ENCODE measurements around the gene ABTB1. TPM values are rescaled to one million over a fixed set of nuclear protein-coding genes. Genes with fewer than 3 reads are reported as not detected.

The ABTB1 gene
- total RNA-seq: 10 to 100 TPM; 21.7 to 23.1 TPM
- polyA plus RNA-seq: 64.0 TPM

GRCh38 chr3:127672429-127673190 is at the start of gene ABTB1:
Gene ABTB1, plus strand, starts transcription at chr3:127672952. Its CDS starts 74 bp downstream, at chr3:127673026.
- H3K9me3 ChIP-seq (ENCODE audit: low read length): no peaks in the 10 kb centered on the region
- DNase-seq: peak; percentile 78 to 91 (median 83)
- H3K4me1 ChIP-seq (ENCODE audit: insufficient read depth, low read length): peaks cover 16% of the 10 kb centered on the region
- H3K4me3 ChIP-seq (ENCODE audit: low read length): peak within 1 kb of the TSS; percentile 83
- H3K4me1 Mint-ChIP-seq: peaks cover 26 to 42% (median 27%) of the 10 kb centered on the region in 3 donors
- H3K27ac ChIP-seq (ENCODE audit: low read depth, low read length): peak within 1 kb of the TSS; percentile 83
- H3K27me3 ChIP-seq (ENCODE audit: insufficient read depth, low read length, poor library complexity, severe bottlenecking): no peaks in the 10 kb centered on the region
- no peaks in the 10 kb centered on the region for H3K36me3 ChIP-seq (ENCODE audit: insufficient read depth, low read length)
- peaks cover 0 to 2% of the 10 kb centered on the region in 2 donors for H3K27me3 Mint-ChIP-seq
- ChIA-PET CTCF (interaction anchor here (0.9 to 2.0 kb wide), 4 partner anchors 10 to 97 kb away, joined by 3 to 5 read pairs (median 4); no protein-coding TSS in a partner anchor), POLR2A (interaction anchor here (0.6 to 1.6 kb wide), 5 partner anchors 35 to 1198 kb away, joined by 3 to 13 read pairs (median 3); partner anchors contain the start of genes MCM2 and TPRA1)
- H3K36me3 Mint-ChIP-seq: peaks cover 0 to 34% (median 6%) of the 10 kb centered on the region in 3 donors
- H3K9me3 Mint-ChIP-seq: no peaks in the 10 kb centered on the region
- H3K27ac Mint-ChIP-seq: peak within 1 kb of the TSS; percentile 93 to 98 (median 96)
- peak within 1 kb of the TSS; percentile 88 to 96 (median 91) for H3K4me3 Mint-ChIP-seq

DNA sequence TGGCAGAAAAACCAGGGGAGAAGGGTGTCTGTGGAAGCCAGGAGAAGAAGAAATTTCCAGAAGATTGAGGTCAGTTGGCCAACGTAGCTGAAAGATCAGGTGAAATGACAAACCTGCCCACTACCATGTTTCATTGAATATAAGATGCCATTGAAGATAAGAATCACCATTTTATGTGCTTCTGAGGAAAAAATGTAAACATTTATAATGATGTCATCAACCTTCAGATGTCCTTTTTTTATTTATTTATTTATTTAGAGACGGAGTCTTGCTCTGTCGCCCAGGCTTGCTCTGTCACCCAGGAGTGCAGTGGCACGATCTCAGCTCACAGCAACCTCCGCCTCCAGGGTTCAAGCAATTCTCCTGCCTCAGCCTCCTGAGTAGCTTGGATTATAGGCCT is 48.7 kb upstream of the ABTB1 start:
- Histone ChIP-seq H3K27ac (ENCODE audit: low read depth, low read length) (no peak overlapping the region), H3K4me1 (ENCODE audit: insufficient read depth, low read length) (no peaks in the 10 kb centered on the region), H3K9me3 (ENCODE audit: low read length) (no peaks in the 10 kb centered on the region), H3K36me3 (ENCODE audit: insufficient read depth, low read length) (no peaks in the 10 kb centered on the region), H3K27me3 (ENCODE audit: insufficient read depth, low read length, poor library complexity, severe bottlenecking) (peaks cover 4% of the 10 kb centered on the region), H3K4me3 (ENCODE audit: low read length) (no peak overlapping the region)
- no peak overlapping the region for H3K27ac Mint-ChIP-seq
- H3K27me3 Mint-ChIP-seq: peaks cover 3% of the 10 kb centered on the region in 2 donors
- no peak for DNase-seq
- H3K4me3 Mint-ChIP-seq: no peak overlapping the region
- ChIA-PET POLR2A (interaction anchor here (0.6 to 0.7 kb wide), 2 partner anchors 54 to 448 kb away, joined by 3 to 4 read pairs; no protein-coding TSS in a partner anchor), CTCF (no interaction called here)
- peaks cover 0 to 25% (median 6%) of the 10 kb centered on the region in 3 donors for H3K36me3 Mint-ChIP-seq
- peaks cover 25 to 32% (median 31%) of the 10 kb centered on the region in 3 donors for H3K4me1 Mint-ChIP-seq
- no peaks in the 10 kb centered on the region for H3K9me3 Mint-ChIP-seq

- Mint-ChIP-seq H3K27ac (peak overlapping the region in 4 of 8 donors; percentile 8 to 82 (median 50)), H3K4me1 (peaks cover 38 to 46% (median 45%) of the 10 kb centered on the region in 3 donors), H3K9me3 (no peaks in the 10 kb centered on the region), H3K27me3 (peaks cover 12% of the 10 kb centered on the region in 2 donors), H3K4me3 (peak overlapping the region in 2 of 7 donors; percentile 37 to 46), H3K36me3 (peaks cover 0 to 17% (median 1%) of the 10 kb centered on the region in 3 donors)
- H3K27me3 ChIP-seq (ENCODE audit: insufficient read depth, low read length, poor library complexity, severe bottlenecking): peaks cover 8% of the 10 kb centered on the region
- no peaks in the 10 kb centered on the region for H3K9me3 ChIP-seq (ENCODE audit: low read length)
- peaks cover 13% of the 10 kb centered on the region for H3K4me1 ChIP-seq (ENCODE audit: insufficient read depth, low read length)
- H3K4me3 ChIP-seq (ENCODE audit: low read length): no peak overlapping the region
- H3K36me3 ChIP-seq (ENCODE audit: insufficient read depth, low read length): no peaks in the 10 kb centered on the region
- ChIA-PET CTCF (interaction anchor here (1.2 kb wide), 1 partner anchor 28 kb away, joined by 3 read pairs; no protein-coding TSS in a partner anchor), POLR2A (no interaction called here)
- DNase-seq: no peak
- H3K27ac ChIP-seq (ENCODE audit: low read depth, low read length): no peak overlapping the region
Observed at GRCh38 chr3:127625821-127626220, 46.9 kb upstream of the ABTB1 start.

DNA sequence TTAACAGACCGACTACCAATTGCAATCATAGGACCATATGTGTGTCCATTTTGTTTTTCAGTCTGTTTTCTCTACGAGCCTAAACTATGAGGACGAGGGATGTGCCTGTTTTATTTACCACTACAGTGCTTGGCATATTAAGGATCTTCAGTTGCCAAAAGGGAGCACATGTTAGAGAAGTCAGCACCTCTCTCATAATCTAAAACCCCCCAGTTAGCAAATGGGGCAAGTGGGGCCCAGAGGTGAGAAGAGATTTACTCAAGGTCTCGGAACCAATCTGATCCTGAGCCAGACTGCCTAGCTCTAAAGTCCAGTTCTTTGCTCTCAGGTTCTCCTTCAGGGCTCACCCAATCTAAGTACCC is 44.3 kb upstream of the ABTB1 start:
- POLR2A ChIA-PET: no interaction called here

DNA sequence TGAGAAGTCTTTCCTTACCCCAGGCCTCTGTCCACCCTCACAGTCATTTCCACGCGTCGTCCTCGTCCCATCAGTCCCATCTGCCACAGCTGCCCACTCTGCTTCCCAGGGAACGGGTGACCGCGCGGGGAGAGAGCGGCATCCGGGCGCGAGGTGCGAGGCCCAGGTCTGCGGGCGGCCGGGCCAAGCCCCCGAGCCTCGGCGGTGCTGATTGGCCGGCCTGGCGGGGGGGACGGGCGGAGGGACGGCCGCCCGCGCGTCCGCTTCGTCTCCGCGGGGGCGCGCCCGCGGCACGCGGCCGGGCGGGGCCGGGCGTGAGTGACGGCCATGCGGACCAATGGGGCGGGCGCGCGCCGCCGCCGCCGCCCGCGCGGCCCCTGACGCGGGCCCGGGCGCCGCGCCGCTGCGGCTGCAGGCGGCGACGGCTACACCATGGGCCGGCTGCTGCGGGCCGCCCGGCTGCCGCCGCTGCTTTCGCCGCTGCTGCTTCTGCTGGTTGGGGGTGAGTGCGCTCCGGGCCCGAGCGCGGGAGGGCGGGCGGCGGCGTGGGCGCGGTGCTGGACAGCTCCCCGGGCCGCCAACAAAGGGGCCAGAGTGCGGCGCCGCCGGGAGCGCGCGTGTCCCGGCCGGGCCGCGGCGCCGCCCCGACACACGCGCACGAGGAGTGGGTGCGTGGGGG is 43.8 kb upstream of the ABTB1 start, which contains the start of gene PODXL2:
Gene PODXL2 (plus strand): TSS at position 398 of the 679 bp plus-strand sequence. CDS start 35 bp downstream, at position 433.
- peak within 1 kb of the TSS; percentile 57 for H3K4me3 ChIP-seq (ENCODE audit: low read length)
- CTCF ChIA-PET: interaction anchor here (0.7 to 2.8 kb wide), 2 partner anchors 54 to 342 kb away, joined by 3 to 7 read pairs; no protein-coding TSS in a partner anchor
- peaks cover 8% of the 10 kb centered on the region for H3K27me3 ChIP-seq (ENCODE audit: insufficient read depth, low read length, poor library complexity, severe bottlenecking)
- H3K4me3 Mint-ChIP-seq: peak within 1 kb of the TSS; percentile 79 to 96 (median 89)
- H3K36me3 Mint-ChIP-seq: peaks cover 0 to 4% (median 0%) of the 10 kb centered on the region in 3 donors
- H3K9me3 Mint-ChIP-seq: no peaks in the 10 kb centered on the region
- peaks cover 42 to 53% (median 48%) of the 10 kb centered on the region in 3 donors for H3K4me1 Mint-ChIP-seq
- H3K27me3 Mint-ChIP-seq: peaks cover 16 to 29% of the 10 kb centered on the region in 2 donors
- no peak within 1 kb of the TSS for H3K27ac ChIP-seq (ENCODE audit: low read depth, low read length)
- H3K36me3 ChIP-seq (ENCODE audit: insufficient read depth, low read length): no peaks in the 10 kb centered on the region
- peaks cover 17% of the 10 kb centered on the region for H3K4me1 ChIP-seq (ENCODE audit: insufficient read depth, low read length)
- peak in 3 of 5 donors; percentile 24 to 39 (median 32) for DNase-seq
- H3K9me3 ChIP-seq (ENCODE audit: low read length): no peaks in the 10 kb centered on the region
- H3K27ac Mint-ChIP-seq: peak within 1 kb of the TSS; percentile 51 to 96 (median 82)
- POLR2A ChIA-PET: interaction anchor here (0.6 kb wide), 1 partner anchor 726 kb away, joined by 3 read pairs; no protein-coding TSS in a partner anchor

More for the DNA sequence above, 44.3 kb upstream of the ABTB1 start:
- peaks cover 16 to 25% of the 10 kb centered on the region in 2 donors for H3K27me3 Mint-ChIP-seq
- H3K36me3 Mint-ChIP-seq: peaks cover 0 to 4% (median 0%) of the 10 kb centered on the region in 3 donors
- CTCF ChIA-PET: interaction anchor here (0.7 to 2.8 kb wide), 2 partner anchors 53 to 343 kb away, joined by 3 to 7 read pairs; no protein-coding TSS in a partner anchor
- DNase-seq: no peak
- H3K4me1 Mint-ChIP-seq: peaks cover 42 to 53% (median 48%) of the 10 kb centered on the region in 3 donors
- peak overlapping the region; percentile 79 to 91 (median 86) for H3K4me3 Mint-ChIP-seq
- H3K4me1 ChIP-seq (ENCODE audit: insufficient read depth, low read length): peaks cover 17% of the 10 kb centered on the region
- no peaks in the 10 kb centered on the region for H3K9me3 ChIP-seq (ENCODE audit: low read length)
- H3K9me3 Mint-ChIP-seq: no peaks in the 10 kb centered on the region
- peaks cover 8% of the 10 kb centered on the region for H3K27me3 ChIP-seq (ENCODE audit: insufficient read depth, low read length, poor library complexity, severe bottlenecking)
- H3K36me3 ChIP-seq (ENCODE audit: insufficient read depth, low read length): no peaks in the 10 kb centered on the region
- no peak overlapping the region for H3K27ac ChIP-seq (ENCODE audit: low read depth, low read length)
- peak overlapping the region; percentile 34 to 79 (median 57) for H3K27ac Mint-ChIP-seq
- no peak overlapping the region for H3K4me3 ChIP-seq (ENCODE audit: low read length)

DNA sequence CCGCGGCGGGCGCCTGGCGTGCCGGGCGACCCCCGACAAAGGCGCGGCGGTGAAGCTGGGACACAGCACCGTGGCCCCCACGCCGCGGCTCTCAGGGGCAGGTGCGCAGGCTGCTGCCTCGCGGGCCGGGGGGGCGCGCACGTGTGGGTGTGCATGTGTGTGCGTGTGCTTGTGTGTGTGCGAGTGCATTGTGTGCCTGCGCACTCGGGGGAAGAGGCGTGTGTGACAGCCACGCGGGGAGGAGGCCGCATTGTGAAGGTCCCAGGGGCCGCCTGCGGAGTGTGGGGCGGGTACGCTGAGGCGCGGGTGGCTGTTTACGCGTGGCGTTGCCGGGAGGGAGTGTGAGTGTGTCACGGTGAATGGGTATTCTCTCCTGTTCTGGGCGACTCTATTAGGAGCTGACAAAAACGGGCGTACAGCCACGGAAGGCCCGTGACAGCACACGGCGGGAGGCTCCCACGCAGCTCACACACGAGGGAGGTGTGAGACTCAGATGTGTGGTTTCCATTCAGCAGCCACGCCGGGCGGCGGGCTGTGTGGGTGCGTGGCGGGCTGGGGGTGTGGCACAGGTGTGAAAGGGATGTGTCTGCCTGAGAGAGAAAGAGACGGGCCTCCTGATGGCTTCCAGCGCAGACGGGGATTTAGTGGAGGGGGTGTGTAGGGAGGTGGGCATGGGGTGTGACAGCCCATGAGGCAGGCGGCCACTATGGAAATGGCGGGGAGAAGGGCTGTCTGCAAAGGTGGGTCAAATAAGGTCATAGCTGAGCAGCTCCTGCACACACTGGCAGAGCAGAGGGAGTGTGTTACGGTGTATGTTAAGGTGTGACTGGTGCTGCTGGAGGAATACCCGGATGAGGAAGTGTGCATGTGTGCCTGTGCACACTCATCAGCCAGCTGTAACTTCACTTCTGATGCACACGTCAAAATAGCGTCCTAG is 43.0 kb upstream of the ABTB1 start:
- H3K4me3 ChIP-seq (ENCODE audit: low read length): peak overlapping the region; percentile 57
- peaks cover 17% of the 10 kb centered on the region for H3K4me1 ChIP-seq (ENCODE audit: insufficient read depth, low read length)
- CTCF ChIA-PET: no interaction called here
- H3K4me1 Mint-ChIP-seq: peaks cover 42 to 53% (median 48%) of the 10 kb centered on the region in 3 donors
- H3K27ac Mint-ChIP-seq: peak overlapping the region in 7 of 8 donors; percentile 78 to 96 (median 82)
- H3K9me3 ChIP-seq (ENCODE audit: low read length): no peaks in the 10 kb centered on the region
- no peaks in the 10 kb centered on the region for H3K36me3 ChIP-seq (ENCODE audit: insufficient read depth, low read length)
- peaks cover 0 to 4% (median 0%) of the 10 kb centered on the region in 3 donors for H3K36me3 Mint-ChIP-seq
- POLR2A ChIA-PET: no interaction called here
- H3K9me3 Mint-ChIP-seq: no peaks in the 10 kb centered on the region
- H3K27me3 Mint-ChIP-seq: peaks cover 16 to 29% of the 10 kb centered on the region in 2 donors
- DNase-seq: peak; percentile 46 to 72 (median 48)
- peak overlapping the region; percentile 72 to 96 (median 89) for H3K4me3 Mint-ChIP-seq
- peaks cover 8% of the 10 kb centered on the region for H3K27me3 ChIP-seq (ENCODE audit: insufficient read depth, low read length, poor library complexity, severe bottlenecking)
- H3K27ac ChIP-seq (ENCODE audit: low read depth, low read length): no peak overlapping the region
